PC-3 (cell line): ENCODE measurements around the gene ZNF629. TPM values are rescaled to one million over a fixed set of nuclear protein-coding genes. Genes with fewer than 3 reads are reported as not detected.

ENCODE experiments used
- ATAC-seq: fragments of 200-7000 bp; cut with Tn5 transposase; 2 replicates; pipeline ENCODE4 v1.9.1; 2020; ENCODE audit warnings: mild to moderate bottlenecking, moderate library complexity
- BruUV-seq: library from RNA; stranded (reverse); fragments of 400-500 nt; replicated peaks from 2 replicates; lab custom pipeline; 2021; lab: Mats Ljungman, UMichigan
- CTCF ChIA-PET: fragments of 300-600 bp; sonication (Branson Sonifier 250); formaldehyde crosslinking; loops from one replicate; lab custom pipeline; 2022; ENCODE audit warnings: antibody characterized with exemption; lab: Charles Lee
- POLR2A ChIA-PET: fragments of 300-600 bp; sonication (Branson Sonifier 250); formaldehyde crosslinking; loops from one replicate; lab custom pipeline; 2022; ENCODE audit warnings: antibody characterized with exemption; ENCODE audit not compliant: unreplicated experiment; lab: Charles Lee
- DNase-seq: peaks from one replicate; pipeline ENCODE4 v3.0.0-alpha.2; 2015
- H2AFZ ChIP-seq: fragments of 300-600 bp; sonication (generic); 2 replicates; pipeline ENCODE4 v1.6.0; 2016; ENCODE audit warnings: antibody characterized with exemption, low read length
- H3F3A ChIP-seq: fragments of 300-600 bp; sonication (generic); one replicate; pipeline ENCODE4 v1.6.0; 2017; ENCODE audit warnings: antibody characterized with exemption, low read length, control low read depth, mild to moderate bottlenecking; ENCODE audit not compliant: unreplicated experiment
- H3K27ac ChIP-seq: fragments of 300-600 bp; sonication (generic); 2 replicates; pipeline ENCODE4 v1.5.1; 2016; ENCODE audit warnings: mild to moderate bottlenecking, low read length
- H3K27me3 ChIP-seq: fragments of 300-600 bp; sonication (generic); 2 replicates; pipeline ENCODE4 v1.6.1; 2016; ENCODE audit warnings: low read length, mixed read lengths
- H3K36me3 ChIP-seq: fragments of 300-600 bp; sonication (generic); 2 replicates; pipeline ENCODE4 v1.6.1; 2016; ENCODE audit warnings: low read depth, mixed run types, low read length, mixed read lengths
- H3K4me1 ChIP-seq: fragments of 300-600 bp; sonication (generic); 2 replicates; pipeline ENCODE4 v1.5.1; 2016; ENCODE audit warnings: low read length; ENCODE audit not compliant: insufficient read depth
- H3K4me2 ChIP-seq: fragments of 300-600 bp; sonication (generic); 2 replicates; pipeline ENCODE4 v1.6.0; 2016; ENCODE audit warnings: low read length
- H3K4me3 ChIP-seq: fragments of 300-600 bp; sonication (generic); 2 replicates; pipeline ENCODE4 v1.5.1; 2016; ENCODE audit warnings: mild to moderate bottlenecking, low read length, mixed read lengths
- H3K79me2 ChIP-seq: fragments of 300-600 bp; sonication (generic); 2 replicates; pipeline ENCODE4 v1.6.1; 2017; ENCODE audit warnings: low read length, mixed read lengths
- H3K9ac ChIP-seq: fragments of 300-600 bp; sonication (generic); 2 replicates; pipeline ENCODE4 v1.6.0; 2016; ENCODE audit warnings: mild to moderate bottlenecking, low read length
- H3K9me2 ChIP-seq: fragments of 300-600 bp; sonication (generic); replicated peaks from 2 replicates; pipeline ENCODE4 v1.6.1; 2016; ENCODE audit warnings: mixed run types, low read length, mixed read lengths
- H3K9me3 ChIP-seq: fragments of 300-600 bp; sonication (generic); 2 replicates; pipeline ENCODE4 v1.6.1; 2016; ENCODE audit warnings: low read length, mixed read lengths
- H4K20me1 ChIP-seq: fragments of 300-600 bp; sonication (generic); 2 replicates; pipeline ENCODE4 v1.6.1; 2016; ENCODE audit warnings: low read length, mixed read lengths
- CTCF ChIP-seq: fragments of 300-600 bp; sonication (generic); conservative IDR thresholded peaks from 2 replicates; pipeline ENCODE4 v1.5.1; 2017; ENCODE audit warnings: antibody characterized with exemption, low read depth, mild to moderate bottlenecking, low read length
- EZH2 ChIP-seq: fragments of 300-600 bp; sonication (generic); IDR thresholded peaks from one replicate; pipeline ENCODE4 v1.6.1; 2017; ENCODE audit warnings: antibody characterized with exemption, mild to moderate bottlenecking, low read length; ENCODE audit not compliant: unreplicated experiment
- EZH2phosphoT487 ChIP-seq: fragments of 300-600 bp; sonication (generic); IDR thresholded peaks from 2 replicates; pipeline ENCODE4 v1.6.1; 2018; ENCODE audit warnings: mild to moderate bottlenecking, antibody characterized with exemption, low read length, borderline replicate concordance
- intact Hi-C: fragments of 100-400 bp; cut with micrococcal nuclease; formaldehyde crosslinking; loops from 2 replicates; pipeline ENCODE4 v1.9.0; 2023
- total RNA-seq: library from RNA; depleted of rRNA; stranded (reverse); fragments of >200 nt; gene quantifications from 2 replicates; pipeline ENCODE4 v1.2.3, GENCODE V29; 2014

ZNF629 gene
- total RNA-seq, 1 experiment from 2014 or later = 7.8 TPM

GRCh38 chr16:30782486-30783279, 4.3 kb downstream of the ZNF629 start:
- peaks cover 4% of the 10 kb centered on the region; the same call in 1 of the 2 replicates for H3K4me1 ChIP-seq
- no peaks in the 10 kb centered on the region for H3F3A ChIP-seq
- H3K27ac ChIP-seq = no peak overlapping the region
- ChIA-PET POLR2A (interaction anchor here (0.7 kb wide), 1 partner anchor 22 kb away, joined by 3 read pairs; no protein-coding TSS in a partner anchor), CTCF (no interaction called here)
- no peaks in the 10 kb centered on the region for H4K20me1 ChIP-seq
- H3K9me3 ChIP-seq = no peaks in the 10 kb centered on the region
- no peak overlapping the region for H3K9ac ChIP-seq
- no peak for ATAC-seq
- no peak for TF ChIP-seq EZH2phosphoT487
- TF ChIP-seq EZH2 = no peak
- TF ChIP-seq CTCF = no peak
- no peak overlapping the region for H3K4me2 ChIP-seq
- intact Hi-C loops = no loop called here
- no peak for DNase-seq
- no peak overlapping the region for H3K4me3 ChIP-seq
- no TSS peak for BruUV-seq
- H3K36me3 ChIP-seq = no peaks in the 10 kb centered on the region
- H3K9me2 ChIP-seq = no peaks in the 10 kb centered on the region
- peaks cover 21% of the 10 kb centered on the region for H3K79me2 ChIP-seq
- H2AFZ ChIP-seq = no peak overlapping the region
- no peaks in the 10 kb centered on the region for H3K27me3 ChIP-seq

GRCh38 chr16:30780549-30780948, 6.5 kb downstream of the ZNF629 start:
- intact Hi-C loops = no loop called here
- no TSS peak for BruUV-seq
- Histone ChIP-seq H3K27me3 (no peaks in the 10 kb centered on the region), H3K4me1 (no peaks in the 10 kb centered on the region), H3K9me2 (no peaks in the 10 kb centered on the region), H3K27ac (no peak overlapping the region), H3K79me2 (0 out of 2 replicates have a peak, but pooled peaks cover 5% of the 10 kb centered on the region), H3F3A (no peaks in the 10 kb centered on the region), H3K36me3 (no peaks in the 10 kb centered on the region), H2AFZ (no peak overlapping the region), H3K4me3 (no peak overlapping the region), H3K9me3 (no peaks in the 10 kb centered on the region), H3K9ac (no peak overlapping the region), H3K4me2 (no peak overlapping the region), H4K20me1 (no peaks in the 10 kb centered on the region)
- no peak for TF ChIP-seq CTCF
- TF ChIP-seq EZH2phosphoT487 = no peak
- no peak for TF ChIP-seq EZH2
- CTCF ChIA-PET = no interaction called here
- ATAC-seq = no peak
- no peak for DNase-seq
- POLR2A ChIA-PET = interaction anchor here (0.6 kb wide), 1 partner anchor 13 kb away, joined by 3 read pairs; no protein-coding TSS in a partner anchor

GRCh38 chr16:30780021-30780420, 7.0 kb downstream of the ZNF629 start:
- no TSS peak for BruUV-seq
- Histone ChIP-seq H3K4me2 (no peak overlapping the region), H3K79me2 (0 out of 2 replicates have a peak, but pooled peaks cover under 1% of the 10 kb centered on the region), H3K9me3 (no peaks in the 10 kb centered on the region), H3F3A (no peaks in the 10 kb centered on the region), H2AFZ (no peak overlapping the region), H3K36me3 (no peaks in the 10 kb centered on the region), H3K9ac (no peak overlapping the region), H4K20me1 (no peaks in the 10 kb centered on the region), H3K4me1 (peaks cover 2% of the 10 kb centered on the region), H3K4me3 (no peak overlapping the region), H3K27ac (no peak overlapping the region), H3K27me3 (no peaks in the 10 kb centered on the region), H3K9me2 (no peaks in the 10 kb centered on the region)
- ChIA-PET POLR2A (no interaction called here), CTCF (no interaction called here)
- DNase-seq = no peak
- intact Hi-C loops = no loop called here
- ATAC-seq = no peak
- TF ChIP-seq EZH2phosphoT487 (no peak), EZH2 (no peak)
